ENCODE results near the gene LRP5. TPM values are rescaled to one million over a fixed set of nuclear protein-coding genes. Genes with fewer than 3 reads are reported as not detected.

Gene LRP5
- total RNA-seq, 1 donor from 2014 or later, result 65.0 TPM

- H3K4me1 Mint-ChIP-seq (ENCODE audit: unreplicated experiment), result peaks cover 31% of the 10 kb centered on the region
These were observed 148.6 kb downstream of the LRP5 start, which contains the start of gene PPP6R3 for GRCh38 chr11:68460741-68461574. TSS of gene PPP6R3 (plus strand) at chr11:68460752. CDS start at chr11:68537665, 76,913 bp downstream.

GRCh38 chr11:68461575-68461917, 149.2 kb downstream of the LRP5 start:
- no peaks in the 10 kb centered on the region for H3K9me3 Mint-ChIP-seq
- peaks cover 5% of the 10 kb centered on the region for H3K27me3 Mint-ChIP-seq
- peak overlapping the region; percentile 85 for H3K4me3 Mint-ChIP-seq
- H3K4me1 Mint-ChIP-seq (ENCODE audit: unreplicated experiment), result peaks cover 34% of the 10 kb centered on the region
- no peak for TF ChIP-seq CTCF (conservative IDR thresholded peaks at IDR 0.05)
- peaks cover 13% of the 10 kb centered on the region for H3K36me3 Mint-ChIP-seq
- DNase-seq (ENCODE audit: extremely low spot score, unreplicated experiment), result no peak
- H3K27ac Mint-ChIP-seq, result peak overlapping the region; percentile 96

More at GRCh38 chr11:68460741-68461574, 148.6 kb downstream of the LRP5 start, which contains the start of gene PPP6R3:
- DNase-seq (ENCODE audit: extremely low spot score, unreplicated experiment), result no peak
- H3K4me3 Mint-ChIP-seq, result peak within 1 kb of the TSS; percentile 92
- H3K36me3 Mint-ChIP-seq, result peaks cover 11% of the 10 kb centered on the region
- peaks cover 5% of the 10 kb centered on the region for H3K27me3 Mint-ChIP-seq
- TF ChIP-seq CTCF (conservative IDR thresholded peaks at IDR 0.05), result no peak
- peak within 1 kb of the TSS; percentile 99 for H3K27ac Mint-ChIP-seq
- no peaks in the 10 kb centered on the region for H3K9me3 Mint-ChIP-seq

GRCh38 chr11:68463714-68464113, 151.3 kb downstream of the LRP5 start:
- no peak for TF ChIP-seq CTCF (conservative IDR thresholded peaks at IDR 0.05)
- Mint-ChIP-seq H3K4me1 (ENCODE audit: unreplicated experiment) (peaks cover 44% of the 10 kb centered on the region), H3K27me3 (peaks cover 5% of the 10 kb centered on the region), H3K27ac (peak overlapping the region; percentile 59), H3K4me3 (peak overlapping the region; percentile 71), H3K36me3 (peaks cover 23% of the 10 kb centered on the region), H3K9me3 (no peaks in the 10 kb centered on the region)
- DNase-seq (ENCODE audit: extremely low spot score, unreplicated experiment), result no peak

DNA sequence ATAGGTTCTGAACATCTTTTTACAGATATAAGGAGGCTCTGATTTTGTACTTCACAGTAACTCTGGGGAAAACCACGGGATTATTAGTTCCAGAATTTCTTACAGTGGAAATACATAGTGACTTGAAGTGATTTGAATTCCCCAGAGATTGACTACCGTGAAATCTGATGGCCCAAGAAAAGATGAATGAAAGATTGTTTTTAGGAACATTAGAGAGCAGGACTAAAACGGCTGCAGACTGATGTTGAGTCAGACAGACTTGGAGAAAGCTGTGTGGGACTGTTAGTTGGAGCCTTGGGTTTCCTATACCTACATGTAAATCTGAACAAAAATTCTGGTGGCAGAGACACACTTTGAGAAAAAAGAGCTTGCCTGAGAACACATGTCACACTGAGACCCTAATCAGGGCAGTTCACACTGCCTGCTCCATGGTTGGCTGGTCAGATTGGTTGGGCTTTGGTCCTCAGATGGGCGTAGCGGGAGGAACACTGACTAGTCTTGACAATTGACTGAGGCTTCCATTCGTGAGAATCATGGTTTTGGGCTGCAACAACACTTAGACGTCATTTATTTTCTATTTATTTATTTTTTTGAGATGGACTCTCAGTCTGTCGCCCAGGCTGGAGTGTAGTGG, 154.9 kb downstream of the LRP5 start:
- H3K9me3 Mint-ChIP-seq, result peaks cover 9% of the 10 kb centered on the region
- H3K36me3 Mint-ChIP-seq, result peaks cover 48% of the 10 kb centered on the region

More for the DNA sequence above, 154.9 kb downstream of the LRP5 start:
- Mint-ChIP-seq H3K27ac (peak overlapping the region; percentile 76), H3K4me3 (no peak overlapping the region), H3K4me1 (ENCODE audit: unreplicated experiment) (peaks cover 64% of the 10 kb centered on the region), H3K27me3 (no peaks in the 10 kb centered on the region)
- no peak for DNase-seq (ENCODE audit: extremely low spot score, unreplicated experiment)
- no peak for TF ChIP-seq CTCF (conservative IDR thresholded peaks at IDR 0.05)

Data from type B pancreatic cell (in vitro differentiated cells).